ENCODE measurements around the gene NAA30.
A peak's percentile ranks its signal among the peaks of the same experiment; 100 is the strongest.
"Not testable (repeated sequence)": the region's sequence is repeated elsewhere in the genome, so short reads cannot be mapped to it uniquely, and the experiment has no call there.

Gene NAA30

DNA sequence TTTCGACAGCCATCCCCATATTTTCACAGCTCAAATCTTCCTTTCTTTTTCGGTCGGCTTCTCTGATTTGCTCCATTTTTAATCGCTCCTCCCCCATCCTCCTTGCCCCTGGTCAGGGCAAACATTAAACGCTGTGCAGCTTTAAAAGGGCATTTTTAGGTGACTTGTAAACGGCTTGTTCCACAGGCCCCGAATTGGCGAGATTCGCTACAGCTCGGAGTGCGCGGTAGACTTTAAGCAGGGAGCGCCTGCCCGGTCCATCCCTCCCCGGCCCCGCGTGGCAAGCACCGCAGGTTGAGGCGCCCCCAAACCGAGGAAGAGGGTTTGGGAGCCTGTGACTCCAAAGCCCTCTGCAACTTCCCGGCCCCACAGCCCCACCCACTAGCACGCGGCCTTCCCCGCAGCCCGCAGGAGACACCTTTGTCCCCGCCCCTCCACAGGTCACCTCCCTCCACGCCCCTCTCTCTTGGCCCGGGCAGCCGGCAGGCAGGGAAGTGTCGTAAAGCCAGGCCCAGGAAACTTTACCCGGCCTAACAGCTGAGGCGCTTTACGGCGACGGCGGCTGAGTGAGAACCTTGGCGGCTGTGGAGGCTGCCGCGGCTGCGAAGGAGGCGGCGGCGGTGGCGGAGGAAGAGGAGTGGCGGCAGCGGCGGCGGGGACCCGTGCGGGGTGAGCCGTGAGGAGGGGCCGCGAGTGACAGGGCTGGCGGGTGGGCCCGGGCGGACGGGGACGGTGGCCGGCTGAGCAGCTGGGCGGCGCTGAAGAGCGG is at the start of gene NAA30:
Gene NAA30, plus strand, starts transcription at position 550 of the 769 bp plus-strand sequence. CDS start 372 bp downstream, outside the sequence.
- DNase-seq = peak; percentile 70

DNA sequence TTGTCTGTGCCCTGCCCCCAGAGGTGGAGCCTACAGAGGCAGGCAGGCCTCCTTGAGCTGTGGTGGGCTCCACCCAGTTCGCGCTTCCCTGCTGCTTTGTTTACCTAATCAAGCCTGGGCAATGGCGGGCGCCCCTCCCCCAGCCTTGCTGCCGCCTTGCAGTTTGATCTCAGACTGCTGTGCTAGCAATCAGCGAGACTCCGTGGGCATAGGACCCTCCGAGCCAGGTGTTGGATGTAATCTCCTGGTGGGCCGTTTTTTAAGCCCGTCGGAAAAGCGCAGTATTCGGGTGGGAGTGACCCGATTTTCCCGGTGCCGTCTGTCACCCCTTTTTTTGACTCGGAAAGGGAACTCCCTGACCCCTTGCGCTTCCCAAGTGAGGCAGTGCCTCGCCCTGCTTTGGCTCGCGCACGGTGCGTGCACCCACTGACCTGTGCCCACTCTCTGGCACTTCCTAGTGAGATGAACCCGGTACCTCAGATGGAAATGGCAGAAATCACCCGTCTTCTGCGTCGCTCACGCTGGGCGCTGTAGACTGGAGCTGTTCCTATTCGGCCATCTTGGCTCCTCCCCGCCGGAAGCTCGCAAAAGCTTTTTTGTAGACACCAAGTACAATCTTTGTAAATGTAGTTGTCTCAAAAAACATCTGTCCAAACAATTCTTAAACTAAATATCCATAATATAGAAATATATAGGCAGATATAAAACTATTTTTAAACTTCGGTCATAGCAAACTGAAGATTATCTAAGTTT is 46.7 kb upstream of the NAA30 start:
- not testable (repeated sequence) for DNase-seq

DNA sequence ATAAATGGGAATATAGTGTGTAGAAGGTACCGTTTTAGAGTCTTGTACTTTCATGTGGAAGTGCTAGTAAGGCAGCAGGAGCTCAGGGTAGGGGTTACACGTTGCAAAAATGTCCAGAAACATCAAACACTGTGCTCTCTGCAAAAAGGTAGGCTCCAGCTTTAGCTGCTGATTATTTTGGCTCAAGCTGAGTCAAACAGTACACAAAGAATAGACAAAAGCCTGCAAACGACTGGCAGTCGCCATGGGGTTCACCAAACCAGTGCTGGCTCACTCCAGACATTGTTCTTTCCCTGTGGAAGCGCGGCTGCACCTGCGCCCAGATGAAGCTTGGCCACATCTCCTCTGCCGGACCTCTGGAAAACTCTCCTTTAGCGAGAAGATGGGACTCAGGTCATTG is 45.3 kb upstream of the NAA30 start:
- DNase-seq = no peak

DNA sequence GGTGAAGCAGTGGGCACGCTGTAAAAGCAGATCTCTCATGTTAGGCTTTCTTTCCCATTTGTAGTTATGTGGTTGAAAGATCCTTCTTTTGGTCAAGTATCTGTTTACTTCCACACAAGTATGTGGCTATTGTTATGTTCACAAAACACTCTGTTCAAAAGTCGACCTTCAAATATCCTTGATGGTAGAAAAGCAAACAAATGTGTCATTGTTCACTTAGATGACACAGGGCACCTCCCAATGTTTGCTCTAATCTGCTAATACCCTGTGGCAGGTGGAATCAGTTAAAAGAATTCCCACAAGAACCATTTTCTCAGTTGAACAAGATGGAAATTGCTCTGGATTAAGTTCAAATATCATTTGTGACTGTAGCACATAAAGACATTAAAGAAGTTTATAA is 43.6 kb upstream of the NAA30 start:
- DNase-seq = peak; percentile 5

DNA sequence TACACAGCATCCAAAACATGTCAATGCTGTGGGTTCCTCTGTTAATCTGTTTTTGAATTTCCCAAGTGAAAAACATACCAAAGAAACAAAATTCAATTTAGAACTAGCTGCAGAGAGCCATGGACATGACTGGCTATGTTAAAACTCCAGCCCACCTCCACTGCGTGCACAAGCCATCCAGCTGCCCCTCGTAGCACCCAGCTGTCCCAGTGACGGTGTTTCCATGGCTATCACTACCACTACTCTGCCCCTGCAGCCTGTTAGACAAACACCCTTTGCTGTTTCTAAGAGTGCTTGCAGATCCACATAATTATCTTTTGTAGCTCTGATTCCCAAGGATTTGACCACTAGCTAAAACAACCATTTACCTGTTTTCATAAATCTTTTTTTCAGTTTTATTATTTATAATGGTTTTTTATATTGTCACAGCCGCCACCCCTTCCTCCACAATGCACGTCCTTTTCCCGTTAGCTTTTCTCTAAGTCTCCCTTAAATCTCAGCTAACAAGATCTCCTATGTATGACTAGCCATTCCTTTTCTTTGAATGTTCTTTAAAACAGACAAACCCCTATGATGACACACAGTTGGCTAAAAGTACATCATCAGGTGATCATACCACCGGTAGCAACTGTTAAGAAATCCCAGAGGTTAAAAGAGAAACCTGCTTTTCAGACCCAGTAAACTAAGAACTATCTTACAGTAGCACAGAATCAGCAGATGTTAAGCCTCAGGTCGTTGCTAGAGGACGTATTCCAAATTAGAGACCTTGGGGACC is 37.8 kb upstream of the NAA30 start:
- DNase-seq = no peak

DNA sequence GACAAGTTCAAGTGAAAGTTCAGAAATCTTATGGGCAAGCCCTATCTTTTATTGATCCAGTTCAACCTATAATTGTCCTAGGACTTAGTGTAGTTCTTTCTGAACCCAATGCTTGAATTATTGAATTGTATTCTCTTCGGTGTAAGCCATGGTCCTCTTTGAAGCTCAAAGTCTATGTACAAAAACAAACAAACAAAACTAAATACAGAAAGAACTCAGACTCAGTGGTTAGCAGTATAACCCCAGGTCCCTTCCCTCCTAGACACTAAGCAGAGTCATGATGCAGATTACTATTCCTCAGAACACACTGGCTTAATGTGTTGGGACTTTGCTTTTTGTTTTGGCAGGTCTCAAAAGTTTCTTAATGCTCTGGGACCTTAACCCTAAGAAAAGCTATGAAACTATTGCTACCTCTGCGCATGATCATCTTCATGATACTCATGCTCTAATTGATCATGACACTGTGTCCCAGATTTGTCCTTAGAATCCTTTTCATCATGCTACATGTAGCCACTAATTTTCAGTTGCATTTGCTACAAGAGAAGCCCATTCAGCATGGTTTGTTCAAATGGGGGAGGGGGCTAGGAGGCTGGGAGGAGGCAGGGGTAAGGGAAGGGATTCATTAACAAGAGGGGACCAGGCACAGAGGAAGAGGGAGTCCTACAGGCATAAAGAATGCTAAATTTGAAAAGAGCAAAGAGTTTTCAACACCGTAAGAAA is 35.1 kb upstream of the NAA30 start:
- no peak for DNase-seq

DNA sequence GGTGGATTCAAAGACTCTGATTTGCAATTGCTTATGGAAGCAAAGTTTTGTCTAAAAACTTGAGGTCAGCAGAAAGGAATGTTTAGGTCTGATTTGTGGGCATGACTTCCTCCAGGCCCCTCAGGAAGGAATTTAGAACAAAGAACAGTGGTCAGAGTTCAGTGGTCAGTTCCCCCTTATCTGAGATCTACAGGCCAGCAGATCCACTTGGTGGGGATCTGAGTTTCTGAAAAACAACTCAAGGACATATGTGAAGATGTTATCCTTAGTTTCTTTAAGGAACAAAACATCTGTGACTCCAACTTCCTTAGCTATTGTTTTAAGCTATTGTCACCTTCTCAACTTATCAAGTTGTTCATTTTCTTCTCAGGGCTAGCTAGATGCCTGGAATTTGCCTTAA is 28.0 kb upstream of the NAA30 start:
- no peak for DNase-seq

DNA sequence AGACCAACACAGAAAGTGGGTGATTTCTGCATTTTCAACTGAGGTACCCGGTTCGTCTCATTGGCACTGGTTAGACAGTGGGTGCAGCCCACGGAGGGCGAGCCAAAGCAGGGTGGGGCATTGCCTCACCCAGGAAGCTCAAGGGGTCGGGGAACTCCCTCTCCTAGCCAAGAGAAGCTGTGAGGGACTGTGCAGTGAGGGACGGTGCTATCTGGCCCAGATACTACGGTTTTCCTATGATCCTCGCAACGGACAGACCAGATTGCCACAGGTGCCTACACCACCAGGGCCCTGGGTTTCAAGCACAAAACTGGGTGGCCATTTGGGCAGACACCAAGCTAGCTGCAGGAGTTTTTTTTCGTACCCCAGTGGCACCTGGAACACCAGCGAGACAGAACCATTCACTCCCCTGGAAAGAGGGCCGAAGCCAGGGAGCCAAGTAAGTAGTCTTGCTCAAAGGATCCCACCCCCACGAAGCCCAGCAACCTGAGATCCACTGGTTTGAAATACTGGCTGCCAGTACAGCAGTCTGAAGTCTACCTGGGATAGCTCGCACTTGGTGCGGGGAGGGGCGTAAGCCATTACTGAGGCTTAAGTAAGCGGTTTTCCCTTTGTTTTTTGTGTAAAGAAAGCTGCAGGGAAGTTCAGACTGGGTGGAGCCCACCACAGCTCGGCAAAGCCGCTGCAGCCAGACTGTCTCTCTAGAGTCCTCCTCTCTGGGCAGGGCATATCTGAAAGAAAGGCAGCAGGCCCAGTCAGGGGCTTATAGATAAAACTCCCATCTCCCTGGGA is 25.5 kb upstream of the NAA30 start:
- DNase-seq = no peak

DNA sequence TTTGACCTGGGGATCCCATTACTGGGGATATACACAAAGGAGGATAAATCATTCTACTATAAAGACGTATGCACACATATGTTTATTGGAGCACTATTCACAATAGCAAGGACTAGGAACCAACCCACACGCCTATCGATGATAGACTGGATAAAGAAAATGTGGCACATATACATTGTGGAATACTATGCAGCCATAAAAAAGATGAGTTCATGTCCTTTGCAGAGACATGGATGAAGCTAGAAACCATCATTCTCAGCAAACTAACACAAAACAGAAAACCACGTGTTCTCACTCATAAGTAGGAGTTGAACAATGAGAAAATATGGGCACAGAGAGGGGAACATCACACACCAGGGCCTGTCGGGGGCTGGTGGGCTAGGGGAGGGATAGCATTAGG is 20.2 kb upstream of the NAA30 start:
- DNase-seq = not testable (repeated sequence)

DNA sequence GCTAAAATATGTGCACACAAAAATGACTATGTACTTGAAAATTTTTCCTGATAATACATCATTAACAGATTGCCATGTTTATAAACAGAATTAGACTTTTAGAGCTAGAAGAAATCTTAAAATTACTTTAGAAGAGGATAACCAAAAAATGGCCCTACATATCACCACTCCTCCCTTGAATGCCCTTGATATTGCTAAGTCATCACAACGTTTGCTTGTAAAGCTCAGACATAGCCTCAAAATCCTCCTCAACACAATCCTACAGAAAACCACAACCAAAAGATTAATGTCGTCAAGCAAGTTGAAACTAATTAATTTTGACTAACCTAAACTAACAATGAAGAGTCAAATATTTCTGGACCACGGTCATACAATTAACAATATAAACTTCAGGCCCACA is 19.4 kb upstream of the NAA30 start:
- no peak for DNase-seq

DNA sequence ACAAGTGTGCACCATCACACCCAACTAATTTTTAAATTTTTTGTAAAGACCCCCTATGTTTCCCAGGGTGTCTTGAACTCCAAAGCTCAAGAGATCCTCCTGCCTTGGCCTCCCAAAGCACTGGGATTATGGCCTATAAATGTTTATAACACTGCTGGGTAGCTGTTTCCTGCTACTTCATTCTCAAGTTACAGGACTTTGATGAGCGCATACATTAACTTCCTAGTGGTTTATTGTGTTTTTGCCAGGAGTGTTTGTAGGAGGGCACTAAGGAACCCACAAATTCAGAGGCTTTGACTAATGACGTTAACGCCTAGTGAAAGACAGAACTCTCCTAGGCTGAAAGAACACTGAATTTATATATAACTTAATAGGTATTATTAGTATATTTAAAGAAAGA is 15.2 kb upstream of the NAA30 start:
- DNase-seq = no peak

DNA sequence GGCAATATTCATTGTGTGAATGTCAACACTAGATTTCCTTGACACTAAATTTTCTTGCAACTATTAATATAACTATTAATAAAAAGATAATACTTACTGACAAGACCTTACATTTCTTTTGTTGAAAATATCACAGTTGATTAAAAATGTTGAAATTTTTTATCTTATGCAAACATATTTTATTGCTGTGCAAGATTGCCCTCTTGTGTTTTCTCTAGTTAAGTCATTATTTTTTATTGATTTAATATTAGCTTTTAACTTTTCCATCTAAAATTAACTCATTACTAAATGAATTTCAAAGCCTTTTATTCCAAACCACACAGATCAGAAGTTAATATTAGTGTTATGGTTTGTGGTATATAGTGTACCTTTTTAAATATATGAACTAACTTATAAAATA is 11.7 kb upstream of the NAA30 start:
- DNase-seq = no peak

DNA sequence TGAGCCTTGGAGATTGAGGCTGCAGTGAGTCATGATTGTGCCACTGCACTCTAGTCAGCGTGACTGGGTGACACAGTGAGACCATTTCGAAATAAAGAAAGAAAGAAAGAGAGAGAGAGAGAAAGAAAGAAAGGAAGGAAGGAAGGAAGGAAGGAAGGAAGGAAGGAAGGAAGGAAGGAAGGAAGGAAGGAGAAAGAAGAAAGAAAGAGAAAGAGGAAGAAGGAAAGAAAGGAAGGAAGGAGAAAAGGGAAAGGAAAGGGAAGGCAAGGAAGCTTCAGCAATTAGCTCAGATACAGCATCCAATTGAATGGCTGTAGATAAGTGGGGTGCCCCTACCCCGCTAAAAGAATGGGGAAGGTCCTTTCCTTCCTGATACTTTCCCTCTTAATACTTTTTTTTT is 9.5 kb upstream of the NAA30 start:
- no peak for DNase-seq

DNA sequence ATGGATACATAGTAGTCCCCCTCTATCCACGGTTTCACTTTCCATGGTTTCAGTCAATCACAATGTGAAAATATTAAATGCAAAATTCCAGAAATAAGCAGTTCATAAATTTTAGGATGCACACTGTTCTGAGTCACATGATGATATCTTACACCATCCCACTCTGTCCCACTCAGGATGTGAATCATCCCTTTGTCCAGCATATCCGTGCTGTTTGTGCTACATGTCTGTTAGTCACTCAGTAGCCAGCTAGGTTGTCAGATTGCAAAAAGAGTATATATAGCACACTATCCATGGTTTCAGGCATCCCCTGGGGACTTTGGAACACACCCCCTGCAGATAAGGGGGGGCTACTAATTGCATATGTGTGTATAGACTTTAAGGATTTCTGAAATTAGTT is 8.1 kb upstream of the NAA30 start:
- DNase-seq = no peak

DNA sequence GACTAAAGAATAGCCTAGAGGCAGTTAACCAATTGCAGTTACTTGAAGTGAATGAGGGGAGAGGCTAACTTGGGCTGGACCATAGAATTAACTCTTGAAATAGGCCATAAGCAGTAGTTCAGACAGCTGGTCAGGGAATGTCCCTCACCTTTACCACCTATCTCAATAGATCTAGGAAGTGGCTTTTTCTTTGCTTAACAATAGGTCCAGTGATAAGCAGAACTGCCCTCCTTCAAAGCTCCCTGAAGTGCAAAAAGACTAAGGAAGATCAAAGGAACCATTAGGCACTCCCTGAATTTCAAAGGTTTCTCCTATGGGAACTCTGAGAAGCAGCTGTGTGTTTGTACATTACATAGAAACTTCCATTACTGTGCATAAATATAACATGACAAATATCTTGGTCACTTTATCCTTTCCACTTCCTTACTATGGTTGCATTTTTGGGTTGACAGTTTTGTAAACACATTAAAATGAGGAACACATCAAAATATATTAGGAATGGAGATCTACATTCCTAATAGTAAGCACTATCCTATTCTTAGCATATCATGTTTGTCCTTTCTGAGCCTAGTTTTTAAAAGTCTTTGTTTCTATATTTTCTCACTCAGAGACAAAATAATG is 7.2 kb upstream of the NAA30 start:
- DNase-seq = no peak

DNA sequence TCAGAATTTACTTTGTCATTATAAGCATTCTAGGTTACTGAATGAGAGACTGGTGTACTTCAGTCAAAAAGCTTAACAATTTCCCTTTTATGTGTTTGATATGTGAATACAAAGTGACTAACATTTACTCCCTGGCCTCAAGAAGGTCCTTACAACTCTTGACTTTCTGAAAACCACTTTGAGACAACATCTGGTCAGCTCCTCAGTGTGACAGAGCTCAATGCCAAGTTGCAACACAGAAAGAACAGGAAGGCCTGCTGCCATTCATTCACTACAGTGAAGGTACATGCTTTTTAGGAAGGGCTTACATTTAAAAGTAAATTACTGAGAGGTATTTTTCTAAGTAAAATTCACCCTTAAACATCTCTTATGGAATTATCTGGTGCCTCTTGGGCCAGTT is 2.3 kb upstream of the NAA30 start:
- DNase-seq = no peak

DNA sequence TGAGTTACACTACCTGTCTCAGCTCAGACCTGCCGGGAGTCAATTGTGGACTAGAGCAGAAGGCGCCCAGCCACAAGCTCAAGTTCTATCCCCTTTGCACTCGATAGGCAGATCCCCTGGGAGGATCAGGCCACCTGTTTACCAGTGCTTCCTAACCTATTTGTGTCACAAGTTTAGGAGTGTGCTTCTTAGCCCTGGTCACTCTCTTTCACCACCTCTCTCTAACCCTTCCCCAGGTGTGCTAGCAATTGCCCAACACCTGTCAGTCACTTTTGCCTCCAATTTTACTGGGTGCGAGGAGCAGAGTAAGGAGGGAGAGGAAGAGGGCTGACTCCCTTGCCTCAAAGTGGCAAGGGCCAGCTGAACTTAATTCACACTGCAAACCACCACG is 745 bp upstream of the NAA30 start:
- no peak for DNase-seq

DNA sequence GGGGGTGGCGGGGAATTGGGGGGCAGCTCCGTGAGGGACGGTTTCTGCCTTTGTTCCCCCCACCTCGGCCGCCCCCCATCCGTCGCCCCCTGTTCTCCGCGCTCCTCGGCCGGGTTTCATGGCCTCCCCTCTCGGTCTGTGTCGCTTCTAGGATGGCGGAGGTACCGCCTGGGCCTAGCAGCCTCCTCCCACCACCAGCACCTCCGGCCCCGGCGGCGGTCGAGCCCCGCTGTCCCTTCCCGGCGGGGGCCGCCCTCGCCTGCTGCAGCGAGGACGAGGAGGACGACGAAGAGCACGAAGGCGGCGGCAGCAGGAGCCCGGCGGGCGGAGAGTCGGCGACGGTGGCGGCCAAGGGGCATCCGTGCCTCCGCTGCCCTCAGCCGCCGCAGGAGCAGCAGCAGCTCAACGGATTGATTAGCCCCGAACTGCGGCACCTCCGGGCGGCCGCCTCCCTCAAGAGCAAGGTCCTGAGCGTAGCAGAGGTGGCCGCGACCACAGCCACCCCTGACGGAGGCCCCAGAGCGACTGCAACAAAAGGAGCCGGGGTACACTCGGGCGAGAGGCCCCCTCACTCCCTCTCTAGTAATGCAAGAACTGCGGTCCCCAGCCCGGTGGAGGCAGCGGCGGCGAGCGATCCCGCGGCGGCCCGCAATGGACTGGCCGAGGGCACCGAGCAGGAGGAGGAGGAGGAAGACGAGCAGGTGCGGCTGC is 575 bp downstream of the NAA30 start:
- no peak for DNase-seq

DNA sequence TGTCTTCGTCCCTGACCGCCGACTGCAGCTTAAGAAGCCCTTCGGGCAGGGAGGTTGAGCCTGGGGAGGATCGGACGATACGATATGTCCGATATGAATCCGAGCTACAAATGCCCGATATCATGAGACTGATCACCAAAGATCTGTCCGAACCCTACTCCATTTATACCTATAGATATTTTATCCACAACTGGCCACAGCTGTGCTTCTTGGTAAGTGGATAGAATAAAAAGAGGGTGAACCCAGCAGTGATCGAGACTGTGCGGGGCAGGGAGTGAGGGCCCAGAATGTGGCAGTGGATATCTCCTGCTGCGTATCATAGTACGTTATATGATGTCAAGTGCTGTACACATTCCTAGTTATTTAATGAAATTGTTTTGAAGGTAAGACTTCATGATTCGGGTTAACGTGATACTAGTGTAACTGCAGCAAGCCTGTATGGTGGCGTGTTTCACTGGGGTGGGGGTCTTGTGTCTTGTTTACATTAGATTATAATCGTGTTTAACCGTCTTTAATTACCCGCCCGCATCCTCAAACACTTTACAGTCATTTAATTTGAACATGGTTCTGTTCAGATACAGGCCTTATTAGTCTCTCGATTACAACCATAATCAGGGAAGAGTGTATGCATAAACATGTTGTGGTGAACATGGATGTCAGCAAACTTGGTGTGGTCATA is 1.3 kb downstream of the NAA30 start:
- no peak for DNase-seq

DNA sequence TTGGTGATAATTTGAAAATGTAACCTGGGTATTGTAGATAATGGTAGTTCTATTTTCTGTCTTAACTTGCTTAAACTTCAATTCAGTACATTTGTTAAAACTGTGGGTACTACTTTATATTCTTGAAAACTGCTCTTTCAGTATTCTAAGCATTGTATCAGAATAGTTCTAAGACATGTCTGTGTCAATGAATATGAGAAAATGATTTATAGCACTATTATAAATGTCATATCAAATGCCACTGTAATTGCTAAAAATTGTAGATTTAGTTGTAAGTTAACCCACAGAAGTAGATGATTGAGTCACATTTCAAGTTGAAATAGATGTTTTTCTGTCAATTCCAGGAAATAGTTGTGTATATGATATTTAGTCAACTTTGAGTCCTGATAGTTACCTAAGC is 2.4 kb downstream of the NAA30 start:
- DNase-seq = no peak
